HFFc6 (cell line): ENCODE results near the gene CARF. TPM values are rescaled to one million over a fixed set of nuclear protein-coding genes. Genes with fewer than 3 reads are reported as not detected.
A peak's percentile ranks its signal among the peaks of the same experiment; 100 is the strongest.
"Not testable (repeated sequence)": the region's sequence is repeated elsewhere in the genome, so short reads cannot be mapped to it uniquely, and the experiment has no call there.

ENCODE experiments used
- DNase-seq: peaks from one replicate; pipeline ENCODE4 v3.0.0-alpha.2; 2018
- H3K27ac Mint-ChIP-seq: 2 replicates; pipeline ENCODE4 v1.8.0; 2020; ENCODE audit warnings: mild to moderate bottlenecking, mixed read lengths
- H3K27me3 Mint-ChIP-seq: 2 replicates; pipeline ENCODE4 v1.8.0; 2021; ENCODE audit warnings: mild to moderate bottlenecking, moderate library complexity, mixed read lengths; ENCODE audit not compliant: insufficient read depth
- H3K36me3 Mint-ChIP-seq: 2 replicates; pipeline ENCODE4 v1.8.0; 2021; ENCODE audit warnings: low read depth, mixed read lengths
- H3K4me1 Mint-ChIP-seq: 2 replicates; pipeline ENCODE4 v1.8.0; 2020; ENCODE audit warnings: low read depth, mixed read lengths
- H3K4me3 Mint-ChIP-seq: 2 replicates; pipeline ENCODE4 v1.8.0; 2020; ENCODE audit warnings: mild to moderate bottlenecking, moderate library complexity, mixed read lengths
- H3K9me3 Mint-ChIP-seq: 2 replicates; pipeline ENCODE4 v1.8.0; 2020; ENCODE audit warnings: mild to moderate bottlenecking, mixed read lengths
- total RNA-seq, 6 experiments: library from RNA; stranded (reverse); fragmentation: NEBNext Ultra II Directional; extraction: Animal tissue kit (Norgen Biotek cat#: 25700); gene quantifications; 2 replicates in 1 of 6; 3 replicates in 5 of 6; pipeline ENCODE4 v1.2.3, GENCODE V29; 2021
- TF ChIP-seq, protein P1 (sequence below): fragments of 200-600 bp; sonication (generic); IDR thresholded peaks from 2 replicates; pipeline ENCODE4 v1.5.0; 2021; ENCODE audit warnings: antibody characterized with exemption, mild to moderate bottlenecking

CARF gene
- total RNA-seq, 6 experiments from 2014 or later, result 2.2 to 5.7 (median 4.2) TPM

DNA sequence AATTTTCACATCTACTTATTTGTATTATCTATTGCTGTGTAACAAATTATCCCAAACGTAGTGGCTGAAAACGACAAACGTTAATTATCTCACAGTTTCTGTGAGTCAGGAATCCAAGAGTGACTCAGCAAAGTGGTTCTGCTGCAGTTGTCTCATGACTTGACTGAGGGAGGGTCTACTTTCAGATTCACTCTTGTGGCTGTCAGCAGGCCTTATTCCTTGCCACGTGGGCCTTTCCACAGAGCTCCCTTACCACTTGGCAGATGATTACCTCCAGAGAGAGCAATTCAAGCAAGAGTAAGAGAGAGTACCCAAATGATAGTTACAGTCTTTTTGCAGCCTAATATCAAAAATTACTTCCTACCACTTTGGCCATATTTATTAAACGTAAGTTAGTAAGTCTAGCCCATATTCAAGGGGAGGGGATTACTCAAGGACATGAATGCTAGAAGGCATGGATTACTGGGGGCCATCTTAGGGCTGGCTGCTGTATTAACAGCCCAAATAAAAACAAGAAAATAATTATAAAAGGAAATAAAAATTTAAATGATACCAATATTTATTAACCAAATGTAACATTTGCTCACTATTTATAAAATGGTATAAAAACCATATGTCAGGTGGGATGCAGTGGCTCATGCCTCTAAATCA is 53.9 kb downstream of the CARF start:
- Mint-ChIP-seq H3K27me3 (no peaks in the 10 kb centered on the region), H3K36me3 (no peaks in the 10 kb centered on the region), H3K27ac (peak overlapping the region; percentile 73), H3K4me1 (no peaks in the 10 kb centered on the region), H3K9me3 (no peaks in the 10 kb centered on the region), H3K4me3 (no peak overlapping the region)
- TF ChIP-seq, protein P1, sequence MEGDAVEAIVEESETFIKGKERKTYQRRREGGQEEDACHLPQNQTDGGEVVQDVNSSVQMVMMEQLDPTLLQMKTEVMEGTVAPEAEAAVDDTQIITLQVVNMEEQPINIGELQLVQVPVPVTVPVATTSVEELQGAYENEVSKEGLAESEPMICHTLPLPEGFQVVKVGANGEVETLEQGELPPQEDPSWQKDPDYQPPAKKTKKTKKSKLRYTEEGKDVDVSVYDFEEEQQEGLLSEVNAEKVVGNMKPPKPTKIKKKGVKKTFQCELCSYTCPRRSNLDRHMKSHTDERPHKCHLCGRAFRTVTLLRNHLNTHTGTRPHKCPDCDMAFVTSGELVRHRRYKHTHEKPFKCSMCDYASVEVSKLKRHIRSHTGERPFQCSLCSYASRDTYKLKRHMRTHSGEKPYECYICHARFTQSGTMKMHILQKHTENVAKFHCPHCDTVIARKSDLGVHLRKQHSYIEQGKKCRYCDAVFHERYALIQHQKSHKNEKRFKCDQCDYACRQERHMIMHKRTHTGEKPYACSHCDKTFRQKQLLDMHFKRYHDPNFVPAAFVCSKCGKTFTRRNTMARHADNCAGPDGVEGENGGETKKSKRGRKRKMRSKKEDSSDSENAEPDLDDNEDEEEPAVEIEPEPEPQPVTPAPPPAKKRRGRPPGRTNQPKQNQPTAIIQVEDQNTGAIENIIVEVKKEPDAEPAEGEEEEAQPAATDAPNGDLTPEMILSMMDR, result no peak
- DNase-seq, result no peak

DNA sequence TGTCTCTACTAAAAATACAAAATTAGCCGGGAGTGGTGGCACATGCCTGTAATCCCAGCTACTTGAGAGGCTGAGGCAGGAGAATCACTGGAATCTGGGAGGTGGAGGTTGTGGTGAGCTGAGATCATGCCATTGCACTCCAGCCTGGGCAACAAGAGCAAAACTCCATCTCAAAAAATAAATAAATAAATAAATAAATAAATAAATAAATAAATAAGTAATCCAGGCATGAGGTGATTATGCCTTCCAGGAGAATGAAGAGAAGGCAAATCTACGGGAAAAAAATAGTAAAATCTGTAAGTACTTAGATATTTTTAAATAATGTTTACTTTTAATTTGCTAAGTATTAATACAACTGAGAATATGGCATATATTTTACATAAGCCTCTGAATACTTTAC is 57.3 kb downstream of the CARF start:
- H3K27ac Mint-ChIP-seq, H3K4me1 Mint-ChIP-seq, H3K4me3 Mint-ChIP-seq, H3K27me3 Mint-ChIP-seq, H3K36me3 Mint-ChIP-seq, DNase-seq, H3K9me3 Mint-ChIP-seq: not testable (repeated sequence)

DNA sequence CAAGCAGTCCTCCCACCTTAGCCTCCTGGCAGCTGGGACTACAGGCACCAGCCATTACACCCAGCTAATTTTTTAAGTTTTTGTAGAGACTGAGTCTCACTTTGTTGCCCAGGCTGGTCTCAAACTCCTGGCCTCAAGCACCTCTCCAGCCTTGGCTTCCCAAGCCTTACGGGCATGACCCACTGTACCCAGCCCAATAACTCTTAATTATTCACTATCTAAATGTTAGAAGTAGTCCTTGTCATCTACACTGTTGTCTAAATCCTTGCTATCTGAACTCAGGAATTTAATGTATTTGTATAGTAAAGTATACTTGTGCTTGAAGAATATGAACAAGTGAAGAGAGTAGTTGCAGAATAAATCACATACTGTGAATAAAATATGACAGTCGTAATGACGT is 64.7 kb downstream of the CARF start:
- H3K27ac Mint-ChIP-seq, result no peak overlapping the region
- no peaks in the 10 kb centered on the region for H3K4me1 Mint-ChIP-seq
- H3K27me3 Mint-ChIP-seq, result no peaks in the 10 kb centered on the region
- H3K9me3 Mint-ChIP-seq, result no peaks in the 10 kb centered on the region
- TF ChIP-seq, protein P1, result no peak
- no peak overlapping the region for H3K4me3 Mint-ChIP-seq
- no peaks in the 10 kb centered on the region for H3K36me3 Mint-ChIP-seq
- no peak for DNase-seq

DNA sequence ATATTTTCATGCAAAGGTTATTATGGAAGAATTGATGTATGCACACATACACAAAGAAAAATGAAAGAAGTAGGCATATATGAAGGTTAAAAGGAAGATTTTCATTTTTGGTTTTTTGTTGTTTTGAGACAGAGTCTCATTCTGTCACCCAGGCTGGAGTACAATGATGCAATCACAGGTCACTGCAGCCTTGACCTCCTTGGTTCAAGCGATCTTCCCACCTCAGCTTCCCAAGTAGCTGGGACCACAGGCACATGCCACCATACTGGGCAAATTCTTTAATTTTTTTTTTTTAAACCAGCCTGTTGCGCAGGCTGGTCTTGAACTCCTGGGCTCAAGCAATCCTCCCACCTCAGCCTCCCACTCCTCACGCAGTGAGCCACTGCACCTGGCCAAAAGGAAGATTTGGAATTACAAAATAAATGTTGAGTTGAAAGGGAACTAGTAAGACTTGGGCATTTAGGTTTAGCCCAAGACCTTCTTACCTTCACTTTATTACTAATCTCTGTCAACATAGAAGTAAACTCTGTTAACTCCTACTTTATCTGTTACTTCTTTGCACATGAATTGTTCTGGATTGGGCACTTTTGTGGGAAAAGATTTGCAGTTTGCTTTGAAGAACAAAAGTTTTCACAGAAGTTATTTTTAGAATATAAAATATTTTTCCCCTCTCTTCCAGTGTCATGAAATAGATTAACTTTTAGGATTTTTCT is 70.9 kb downstream of the CARF start:
- H3K4me1 Mint-ChIP-seq, result no peaks in the 10 kb centered on the region
- no peak overlapping the region for H3K27ac Mint-ChIP-seq
- TF ChIP-seq, protein P1, result no peak
- H3K27me3 Mint-ChIP-seq, result no peaks in the 10 kb centered on the region
- H3K9me3 Mint-ChIP-seq, result no peaks in the 10 kb centered on the region
- H3K4me3 Mint-ChIP-seq, result no peak overlapping the region
- DNase-seq, result no peak
- no peaks in the 10 kb centered on the region for H3K36me3 Mint-ChIP-seq

DNA sequence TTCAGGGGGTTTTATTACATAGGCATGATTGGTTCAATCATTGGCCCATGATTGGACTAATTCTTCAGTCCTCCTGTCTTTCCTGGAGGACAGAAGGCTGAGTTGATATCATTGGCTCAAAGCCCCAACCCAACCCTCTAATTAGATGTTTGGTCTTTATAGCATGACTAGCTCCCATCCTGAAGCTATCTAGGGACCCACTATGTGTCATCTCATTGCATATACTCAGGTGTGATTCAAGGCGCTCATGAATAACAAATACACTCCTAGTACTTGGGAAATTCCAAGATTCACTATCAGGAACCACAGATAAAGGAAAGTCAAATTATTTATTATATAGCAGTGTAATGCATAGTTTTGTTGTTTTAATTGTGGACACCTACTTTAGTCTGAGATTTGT is 77.7 kb downstream of the CARF start:
- TF ChIP-seq, protein P1, result no peak

DNA sequence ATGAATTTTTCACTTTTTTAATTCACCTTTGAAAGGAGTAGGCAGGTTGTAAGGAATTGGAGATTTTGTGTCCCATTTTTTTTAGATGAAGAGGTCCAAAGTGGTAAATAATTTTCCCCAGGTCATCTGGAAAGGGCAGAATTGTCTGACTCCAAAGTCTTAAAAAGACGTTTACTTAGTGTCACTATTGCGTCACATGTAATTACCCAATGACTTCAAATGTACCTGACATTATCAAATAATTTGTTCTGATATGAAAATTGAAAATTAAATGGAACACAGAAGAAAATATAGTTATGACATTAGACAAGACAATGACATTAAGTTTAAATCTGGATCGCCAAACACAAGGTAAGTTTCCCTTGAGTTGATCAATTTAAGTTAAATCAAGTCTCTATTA is 78.4 kb downstream of the CARF start:
- no peak for DNase-seq
- TF ChIP-seq, protein P1, result no peak
- Mint-ChIP-seq H3K27me3 (0 out of 2 replicates have a peak, but pooled peaks cover 2% of the 10 kb centered on the region), H3K36me3 (no peaks in the 10 kb centered on the region), H3K4me3 (no peak overlapping the region), H3K9me3 (no peaks in the 10 kb centered on the region), H3K27ac (no peak overlapping the region), H3K4me1 (no peaks in the 10 kb centered on the region)

More for the DNA sequence above, 77.7 kb downstream of the CARF start:
- H3K9me3 Mint-ChIP-seq, result no peaks in the 10 kb centered on the region
- 0 out of 2 replicates have a peak, but pooled peaks cover 2% of the 10 kb centered on the region for H3K27me3 Mint-ChIP-seq
- H3K4me1 Mint-ChIP-seq, result no peaks in the 10 kb centered on the region
- no peak for DNase-seq
- H3K36me3 Mint-ChIP-seq, result no peaks in the 10 kb centered on the region
- no peak overlapping the region for H3K4me3 Mint-ChIP-seq
- H3K27ac Mint-ChIP-seq, result no peak overlapping the region

DNA sequence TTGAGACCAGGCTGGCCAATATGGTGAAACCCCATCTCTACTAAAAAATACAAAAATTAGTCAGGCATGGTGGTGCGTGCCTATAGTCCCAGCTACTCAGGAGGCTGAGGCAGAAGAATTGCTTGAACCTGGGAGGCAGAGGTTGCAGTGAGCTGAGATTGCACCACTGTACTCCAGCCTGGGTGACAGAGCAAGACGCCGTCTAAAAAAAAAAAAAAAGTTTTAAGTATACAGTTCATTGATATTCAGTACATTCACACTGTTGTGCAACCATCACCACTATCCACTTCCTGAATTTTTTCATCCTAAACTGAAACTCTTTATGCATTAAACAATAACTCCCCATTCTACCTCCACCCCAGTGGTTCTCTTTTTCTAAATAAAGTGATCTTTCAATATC is 85.0 kb downstream of the CARF start:
- H3K27me3 Mint-ChIP-seq, H3K27ac Mint-ChIP-seq, H3K36me3 Mint-ChIP-seq, H3K9me3 Mint-ChIP-seq, DNase-seq, H3K4me3 Mint-ChIP-seq, H3K4me1 Mint-ChIP-seq: not testable (repeated sequence)
